GM12801 (cell line): ENCODE results near the gene TIMP2.

Source experiments
- TF ChIP-seq, protein P1 (sequence below): IDR thresholded peaks from one replicate; pipeline ENCODE4 v1.5.1; 2011; ENCODE audit warnings: control low read depth; ENCODE audit not compliant: insufficient read length; ENCODE audit errors: extremely low read depth

Gene TIMP2

DNA sequence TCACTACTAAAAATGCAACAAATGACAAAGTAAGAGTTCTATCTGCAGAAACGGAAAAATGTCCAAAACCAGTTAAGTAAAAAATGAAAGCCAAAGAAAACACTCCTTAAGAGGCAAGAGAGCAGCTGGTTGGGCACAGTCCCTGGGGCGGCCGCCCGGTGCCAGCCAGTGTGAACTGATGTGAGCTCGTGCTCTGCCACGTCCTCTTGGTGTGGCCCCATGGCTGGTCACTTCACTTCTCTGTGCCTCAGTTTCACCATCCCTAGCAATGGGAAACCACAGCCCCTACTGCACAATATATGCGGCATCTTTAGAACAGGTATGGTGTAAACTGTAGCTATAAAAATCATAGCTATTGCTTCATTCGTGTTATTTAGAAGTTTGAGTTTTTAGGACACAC, 105.8 kb downstream of the TIMP2 start:
- TF ChIP-seq, protein P1, sequence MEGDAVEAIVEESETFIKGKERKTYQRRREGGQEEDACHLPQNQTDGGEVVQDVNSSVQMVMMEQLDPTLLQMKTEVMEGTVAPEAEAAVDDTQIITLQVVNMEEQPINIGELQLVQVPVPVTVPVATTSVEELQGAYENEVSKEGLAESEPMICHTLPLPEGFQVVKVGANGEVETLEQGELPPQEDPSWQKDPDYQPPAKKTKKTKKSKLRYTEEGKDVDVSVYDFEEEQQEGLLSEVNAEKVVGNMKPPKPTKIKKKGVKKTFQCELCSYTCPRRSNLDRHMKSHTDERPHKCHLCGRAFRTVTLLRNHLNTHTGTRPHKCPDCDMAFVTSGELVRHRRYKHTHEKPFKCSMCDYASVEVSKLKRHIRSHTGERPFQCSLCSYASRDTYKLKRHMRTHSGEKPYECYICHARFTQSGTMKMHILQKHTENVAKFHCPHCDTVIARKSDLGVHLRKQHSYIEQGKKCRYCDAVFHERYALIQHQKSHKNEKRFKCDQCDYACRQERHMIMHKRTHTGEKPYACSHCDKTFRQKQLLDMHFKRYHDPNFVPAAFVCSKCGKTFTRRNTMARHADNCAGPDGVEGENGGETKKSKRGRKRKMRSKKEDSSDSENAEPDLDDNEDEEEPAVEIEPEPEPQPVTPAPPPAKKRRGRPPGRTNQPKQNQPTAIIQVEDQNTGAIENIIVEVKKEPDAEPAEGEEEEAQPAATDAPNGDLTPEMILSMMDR = no peak

DNA sequence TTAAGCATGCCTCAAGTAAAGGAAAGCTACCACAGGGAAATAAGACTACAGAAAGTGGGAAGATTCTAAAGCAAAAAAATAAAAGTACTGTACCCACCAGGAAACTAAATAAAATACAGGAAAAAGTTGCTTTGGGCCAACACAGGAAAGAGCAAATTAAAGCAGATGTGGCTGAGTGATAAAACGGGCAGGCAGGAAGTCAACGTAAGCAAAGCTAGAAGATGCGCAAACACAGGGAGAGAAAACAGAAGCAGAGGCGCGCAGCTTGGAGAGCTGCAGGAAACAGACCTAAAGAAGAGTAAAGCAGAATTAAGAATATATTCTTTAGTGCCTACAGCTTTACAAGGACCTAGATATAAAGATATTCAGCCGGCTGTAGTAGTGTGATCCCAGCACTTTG, 106.3 kb downstream of the TIMP2 start:
- TF ChIP-seq, protein P1 = no peak

DNA sequence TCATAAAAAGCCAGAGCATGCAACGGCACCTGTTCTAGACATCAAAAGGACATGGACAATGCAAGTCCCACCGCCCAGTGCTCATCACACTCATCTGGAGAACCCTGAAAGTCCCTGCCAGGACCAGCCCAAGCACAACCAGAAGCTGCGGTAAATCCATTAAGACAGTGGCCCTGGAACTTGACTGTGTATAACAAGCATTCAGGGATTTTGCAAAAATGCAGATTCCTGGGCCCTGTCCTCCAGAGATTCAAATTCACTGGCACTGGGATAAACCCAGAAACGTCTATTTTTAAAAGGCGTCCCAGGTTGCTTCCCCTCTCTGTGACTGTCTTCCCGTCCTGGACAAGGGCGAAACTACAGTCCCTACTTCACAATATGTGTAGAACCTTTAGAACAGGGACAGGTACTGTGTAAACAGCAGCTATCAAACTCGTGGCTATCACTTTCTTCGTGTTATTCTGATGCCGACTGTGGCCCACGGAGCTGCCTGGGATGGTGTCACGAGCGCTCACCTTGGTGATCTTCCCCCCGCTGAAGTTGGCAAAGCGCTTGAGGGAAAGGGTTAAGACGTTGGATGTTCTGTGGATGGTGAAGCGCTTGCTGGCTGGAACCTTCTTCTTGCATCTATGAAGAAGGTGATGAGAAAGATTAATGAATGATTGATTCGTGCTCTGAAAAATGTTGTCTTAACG, 106.9 kb downstream of the TIMP2 start:
- TF ChIP-seq, protein P1 = no peak

DNA sequence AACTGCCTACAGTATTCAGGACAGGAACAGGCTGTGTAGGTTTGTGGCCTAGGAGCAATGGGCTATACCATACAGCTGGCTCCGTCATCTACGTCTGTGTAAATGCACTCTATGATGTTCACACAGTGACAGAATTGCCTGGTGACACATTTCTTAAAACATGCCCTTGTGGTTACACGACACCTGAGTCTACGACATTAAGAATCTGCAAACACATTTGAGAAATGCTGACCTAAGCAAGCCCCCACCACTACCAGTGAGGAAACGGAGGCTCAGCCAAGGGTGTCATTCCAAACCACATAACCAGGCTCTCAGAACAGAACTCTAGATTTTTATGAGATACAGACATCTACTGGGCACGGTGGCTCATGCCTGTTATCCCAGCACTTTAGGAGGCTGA, 108.1 kb downstream of the TIMP2 start:
- TF ChIP-seq, protein P1 = no peak

DNA sequence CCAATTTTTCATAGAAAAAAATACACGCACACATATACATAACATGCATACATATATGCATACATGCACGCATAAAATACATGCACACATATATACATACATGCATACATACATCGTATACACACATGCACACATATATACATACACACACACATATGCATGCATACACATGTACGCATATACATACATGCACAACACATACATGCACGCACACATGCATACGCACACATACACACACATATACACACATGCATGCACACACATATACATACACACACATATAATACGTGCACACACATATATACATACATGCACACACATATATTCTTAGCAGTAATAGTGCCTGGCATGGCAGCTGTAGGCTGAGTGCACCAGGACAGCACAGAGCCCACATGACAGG, 109.5 kb downstream of the TIMP2 start:
- TF ChIP-seq, protein P1 = no peak

DNA sequence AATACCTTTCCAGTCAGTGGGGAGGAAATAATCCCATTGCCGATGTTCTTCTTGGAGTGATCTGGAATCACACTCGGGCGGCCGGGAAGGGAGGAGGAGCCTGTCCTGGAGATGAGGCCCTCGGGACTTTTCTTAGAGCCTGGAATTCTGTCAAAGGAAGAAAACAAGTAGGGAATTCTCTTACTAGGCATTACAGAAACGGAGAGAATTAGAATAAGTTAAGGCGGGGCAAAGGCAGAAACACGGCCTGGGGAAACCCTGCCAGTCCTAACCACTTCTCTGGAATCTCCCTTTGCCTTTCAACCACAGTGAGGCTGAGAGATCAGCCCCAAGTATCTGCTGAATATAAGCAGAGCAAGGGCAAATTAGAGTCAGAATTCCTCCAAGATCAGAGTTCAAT, 112.3 kb downstream of the TIMP2 start:
- TF ChIP-seq, protein P1 = no peak

DNA sequence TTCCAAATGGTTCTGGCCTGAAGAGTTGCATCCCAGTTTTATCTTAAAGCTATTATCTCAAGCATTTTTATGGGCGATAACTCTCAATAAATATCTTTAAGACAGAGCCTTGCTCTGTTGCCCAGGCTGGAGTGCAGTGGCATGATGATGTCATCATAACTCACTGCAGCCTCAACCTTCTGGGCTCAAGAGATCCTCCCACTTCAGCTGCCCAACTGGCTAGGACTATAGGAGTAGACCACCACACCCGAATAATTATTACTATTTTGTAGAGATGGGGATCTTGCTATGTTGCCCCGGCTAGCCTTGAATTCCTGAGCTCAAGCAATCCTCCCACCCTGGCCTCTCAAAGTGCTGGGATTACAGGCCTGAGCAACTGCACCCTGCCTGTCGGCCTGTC, 117.0 kb downstream of the TIMP2 start:
- TF ChIP-seq, protein P1 = no peak
